ENCODE measurements around the gene ZNF324. TPM values are rescaled to one million over a fixed set of nuclear protein-coding genes. Genes with fewer than 3 reads are reported as not detected.
"Not testable (repeated sequence)": the region's sequence is repeated elsewhere in the genome, so short reads cannot be mapped to it uniquely, and the experiment has no call there.

ZNF324 gene
- total RNA-seq, 1 donor from 2014 or later: 12.9 TPM

GRCh38 chr19:58482372-58482771 is 15.5 kb downstream of the ZNF324 start:
- no peaks in the 10 kb centered on the region for H3K27me3 Mint-ChIP-seq
- peak overlapping the region; percentile 46 for H3K27ac Mint-ChIP-seq
- DNase-seq (ENCODE audit: low spot score, unreplicated experiment): no peak
- H3K4me3 Mint-ChIP-seq (ENCODE audit: low read depth): no peak overlapping the region
- no peaks in the 10 kb centered on the region for H3K9me3 Mint-ChIP-seq (ENCODE audit: low read depth)
- H3K36me3 Mint-ChIP-seq (ENCODE audit: insufficient read depth): no peaks in the 10 kb centered on the region
- TF ChIP-seq CTCF (IDR thresholded peaks at IDR 0.05; ENCODE audit: unreplicated experiment): no peak
- H3K4me1 Mint-ChIP-seq (ENCODE audit: low read depth): peaks cover 2% of the 10 kb centered on the region

GRCh38 chr19:58483776-58484175 is 16.9 kb downstream of the ZNF324 start:
- Mint-ChIP-seq H3K27ac (no peak overlapping the region), H3K36me3 (ENCODE audit: insufficient read depth) (no peaks in the 10 kb centered on the region), H3K4me1 (ENCODE audit: low read depth) (peaks cover 2% of the 10 kb centered on the region), H3K27me3 (no peaks in the 10 kb centered on the region), H3K4me3 (ENCODE audit: low read depth) (no peak overlapping the region), H3K9me3 (ENCODE audit: low read depth) (no peaks in the 10 kb centered on the region)
- TF ChIP-seq CTCF (IDR thresholded peaks at IDR 0.05; ENCODE audit: unreplicated experiment): no peak
- no peak for DNase-seq (ENCODE audit: low spot score, unreplicated experiment)

- not testable (repeated sequence) for H3K4me3 Mint-ChIP-seq (ENCODE audit: low read depth); H3K27me3 Mint-ChIP-seq; H3K4me1 Mint-ChIP-seq (ENCODE audit: low read depth); DNase-seq (ENCODE audit: low spot score, unreplicated experiment); H3K27ac Mint-ChIP-seq; H3K36me3 Mint-ChIP-seq (ENCODE audit: insufficient read depth); H3K9me3 Mint-ChIP-seq (ENCODE audit: low read depth)
- TF ChIP-seq CTCF (IDR thresholded peaks at IDR 0.05; ENCODE audit: unreplicated experiment): peak; percentile 15
Observed at GRCh38 chr19:58484349-58484748, 17.5 kb downstream of the ZNF324 start.

- no peak for TF ChIP-seq CTCF (IDR thresholded peaks at IDR 0.05; ENCODE audit: unreplicated experiment)
- Mint-ChIP-seq H3K27ac (no peak overlapping the region), H3K4me1 (ENCODE audit: low read depth) (peaks cover 2% of the 10 kb centered on the region), H3K36me3 (ENCODE audit: insufficient read depth) (no peaks in the 10 kb centered on the region), H3K9me3 (ENCODE audit: low read depth) (no peaks in the 10 kb centered on the region), H3K27me3 (no peaks in the 10 kb centered on the region), H3K4me3 (ENCODE audit: low read depth) (no peak overlapping the region)
- DNase-seq (ENCODE audit: low spot score, unreplicated experiment): no peak
Observed at GRCh38 chr19:58491393-58491792, 24.5 kb downstream of the ZNF324 start.

GRCh38 chr19:58492265-58492664 is 25.4 kb downstream of the ZNF324 start:
- H3K9me3 Mint-ChIP-seq (ENCODE audit: low read depth): no peaks in the 10 kb centered on the region
- H3K36me3 Mint-ChIP-seq (ENCODE audit: insufficient read depth): no peaks in the 10 kb centered on the region
- H3K27me3 Mint-ChIP-seq: no peaks in the 10 kb centered on the region
- DNase-seq (ENCODE audit: low spot score, unreplicated experiment): no peak
- H3K27ac Mint-ChIP-seq: no peak overlapping the region
- H3K4me1 Mint-ChIP-seq (ENCODE audit: low read depth): no peaks in the 10 kb centered on the region
- TF ChIP-seq CTCF (IDR thresholded peaks at IDR 0.05; ENCODE audit: unreplicated experiment): no peak
- no peak overlapping the region for H3K4me3 Mint-ChIP-seq (ENCODE audit: low read depth)
